HEK293T (cell line): ENCODE measurements around the gene EPHB2.

Source experiments
- CTCF ChIA-PET: fragments of 350-600 bp; formaldehyde crosslinking; extraction: SDS; loops from one replicate; lab custom pipeline; 2021; ENCODE audit warnings: antibody characterized with exemption, inconsistent platforms; lab: Yijun Ruan, JAX
- POLR2A ChIA-PET: fragments of 350-600 bp; formaldehyde crosslinking; extraction: SDS; loops from one replicate; lab custom pipeline; 2020; ENCODE audit warnings: antibody characterized with exemption, inconsistent platforms; lab: Yijun Ruan, JAX
- DNase-seq: peaks from one replicate; pipeline ENCODE4 v3.0.0; 2012; ENCODE audit warnings: mixed read lengths; ENCODE audit errors: extremely low spot score
- ARNT ChIP-seq: fragments of 450-650 bp; IDR thresholded peaks from 2 replicates; pipeline ENCODE4 v1.6.1; 2017; ENCODE audit warnings: mild to moderate bottlenecking
- BHLHE40 ChIP-seq: fragments of 450-650 bp; IDR thresholded peaks from 2 replicates; pipeline ENCODE4 v1.6.1; 2016; ENCODE audit warnings: mild to moderate bottlenecking, moderate library complexity, borderline replicate concordance
- CTBP1 ChIP-seq: fragments of 450-650 bp; IDR thresholded peaks from 2 replicates; pipeline ENCODE4 v1.6.1; 2016; ENCODE audit warnings: borderline replicate concordance
- ELF4 ChIP-seq: fragments of 450-650 bp; IDR thresholded peaks from 2 replicates; pipeline ENCODE4 v1.6.1; 2017; ENCODE audit warnings: antibody characterized with exemption
- FOXA1 ChIP-seq: fragments of 450-650 bp; IDR thresholded peaks from 2 replicates; pipeline ENCODE4 v1.6.1; 2016; ENCODE audit warnings: mild to moderate bottlenecking
- FOXK2 ChIP-seq: fragments of 450-650 bp; IDR thresholded peaks from 2 replicates; pipeline ENCODE4 v1.6.1; 2016; ENCODE audit warnings: mild to moderate bottlenecking
- FOXM1 ChIP-seq: fragments of 450-650 bp; IDR thresholded peaks from 2 replicates; pipeline ENCODE4 v1.6.1; 2017; ENCODE audit warnings: mild to moderate bottlenecking, borderline replicate concordance
- HDGF ChIP-seq: fragments of 450-650 bp; IDR thresholded peaks from 2 replicates; pipeline ENCODE4 v1.6.1; 2017; ENCODE audit warnings: antibody characterized with exemption, borderline replicate concordance
- L3MBTL2 ChIP-seq: fragments of 450-650 bp; conservative IDR thresholded peaks from 2 replicates; pipeline ENCODE4 v1.6.1; 2016; ENCODE audit warnings: mild to moderate bottlenecking
- LEF1 ChIP-seq: fragments of 450-650 bp; IDR thresholded peaks from 2 replicates; pipeline ENCODE4 v1.6.1; 2017; ENCODE audit warnings: mild to moderate bottlenecking, borderline replicate concordance
- NFRKB ChIP-seq: fragments of 450-650 bp; IDR thresholded peaks from 2 replicates; pipeline ENCODE4 v1.6.1; 2016; ENCODE audit warnings: mild to moderate bottlenecking, moderate library complexity
- SP1 ChIP-seq: fragments of 450-650 bp; IDR thresholded peaks from 2 replicates; pipeline ENCODE4 v1.6.1; 2017
- SUZ12 ChIP-seq: fragments of 450-650 bp; IDR thresholded peaks from 2 replicates; pipeline ENCODE4 v1.6.1; 2016; ENCODE audit warnings: mild to moderate bottlenecking
- TARDBP ChIP-seq: fragments of 450-650 bp; IDR thresholded peaks from 2 replicates; pipeline ENCODE4 v1.6.1; 2016
- ZNF384 ChIP-seq: fragments of 450-650 bp; IDR thresholded peaks from 2 replicates; pipeline ENCODE4 v1.6.1; 2016
- TF ChIP-seq, protein P1 (sequence below): fragments of 450-650 bp; IDR thresholded peaks from 2 replicates; pipeline ENCODE4 v1.6.1; 2016

Gene EPHB2

DNA sequence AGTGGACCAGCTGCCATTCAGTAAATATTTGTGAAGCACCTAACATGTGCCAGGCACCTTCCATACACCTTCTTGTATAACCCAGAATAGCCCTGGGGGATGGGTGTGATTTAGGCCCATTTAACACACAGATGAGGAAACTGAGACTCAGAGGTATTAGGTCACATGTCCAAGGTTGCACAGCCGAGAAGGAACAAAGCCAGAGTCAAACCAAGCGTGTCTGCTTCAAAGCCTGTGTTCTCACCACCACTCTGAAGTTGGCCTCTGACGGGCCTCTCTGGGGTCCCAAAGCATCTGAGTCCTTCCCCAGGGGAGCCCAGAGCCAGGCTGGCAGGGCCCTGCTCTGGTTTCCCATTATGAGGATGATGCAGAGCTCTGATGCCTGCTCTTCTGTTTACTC is 196.9 kb downstream of the EPHB2 start:
- no peak for DNase-seq
- no peak for TF ChIP-seq ZNF384
- no peak for TF ChIP-seq L3MBTL2
- no peak for TF ChIP-seq BHLHE40
- TF ChIP-seq ARNT, result no peak
- TF ChIP-seq NFRKB, result no peak
- TF ChIP-seq SP1, result no peak
- no peak for TF ChIP-seq FOXA1
- POLR2A ChIA-PET, result no interaction called here
- CTCF ChIA-PET, result no interaction called here

DNA sequence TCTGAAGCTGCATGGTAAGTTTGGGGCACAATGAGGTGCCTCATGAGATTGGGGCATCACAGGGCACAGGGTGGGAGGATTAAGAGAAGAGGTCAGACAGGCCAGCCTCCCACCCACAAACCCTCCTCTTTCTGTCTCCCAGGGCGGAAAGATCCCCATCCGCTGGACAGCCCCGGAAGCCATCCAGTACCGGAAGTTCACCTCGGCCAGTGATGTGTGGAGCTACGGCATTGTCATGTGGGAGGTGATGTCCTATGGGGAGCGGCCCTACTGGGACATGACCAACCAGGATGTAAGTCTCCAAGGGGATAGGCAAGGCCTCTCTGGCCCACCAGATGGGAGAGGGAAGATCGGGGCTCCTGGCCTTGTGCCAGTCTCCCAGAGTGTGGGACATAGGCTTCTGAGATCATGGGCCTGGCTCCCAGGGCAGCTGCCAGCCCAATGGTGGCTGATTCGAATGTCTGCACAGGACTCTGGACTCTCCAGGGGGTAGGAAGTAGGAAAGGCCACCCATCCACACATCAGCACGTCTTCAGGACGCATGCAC is 198.3 kb downstream of the EPHB2 start:
- no peak for TF ChIP-seq LEF1
- TF ChIP-seq TARDBP, result no peak
- TF ChIP-seq HDGF, result no peak
- CTCF ChIA-PET, result no interaction called here

DNA sequence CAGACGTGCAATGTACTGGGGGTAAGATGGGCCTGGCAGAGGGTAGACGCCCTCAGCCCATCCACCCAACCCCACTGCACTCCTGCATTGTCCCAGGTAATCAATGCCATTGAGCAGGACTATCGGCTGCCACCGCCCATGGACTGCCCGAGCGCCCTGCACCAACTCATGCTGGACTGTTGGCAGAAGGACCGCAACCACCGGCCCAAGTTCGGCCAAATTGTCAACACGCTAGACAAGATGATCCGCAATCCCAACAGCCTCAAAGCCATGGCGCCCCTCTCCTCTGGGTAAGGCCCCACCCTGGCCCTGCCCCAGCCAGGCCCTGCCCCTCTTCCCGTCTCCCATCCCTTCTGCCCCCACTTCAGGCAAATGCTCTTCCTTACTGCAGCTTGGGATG is 199.6 kb downstream of the EPHB2 start:
- TF ChIP-seq ZNF384, result no peak
- TF ChIP-seq ELF4, result no peak
- TF ChIP-seq FOXM1, result no peak
- TF ChIP-seq L3MBTL2, result no peak
- no peak for TF ChIP-seq ARNT
- no peak for TF ChIP-seq TARDBP
- TF ChIP-seq NFRKB, result no peak
- no peak for TF ChIP-seq BHLHE40
- TF ChIP-seq LEF1, result no peak
- no peak for TF ChIP-seq SP1
- TF ChIP-seq FOXA1, result no peak
- TF ChIP-seq SUZ12, result no peak
- no peak for TF ChIP-seq CTBP1
- no peak for TF ChIP-seq FOXK2
- TF ChIP-seq, protein P1, sequence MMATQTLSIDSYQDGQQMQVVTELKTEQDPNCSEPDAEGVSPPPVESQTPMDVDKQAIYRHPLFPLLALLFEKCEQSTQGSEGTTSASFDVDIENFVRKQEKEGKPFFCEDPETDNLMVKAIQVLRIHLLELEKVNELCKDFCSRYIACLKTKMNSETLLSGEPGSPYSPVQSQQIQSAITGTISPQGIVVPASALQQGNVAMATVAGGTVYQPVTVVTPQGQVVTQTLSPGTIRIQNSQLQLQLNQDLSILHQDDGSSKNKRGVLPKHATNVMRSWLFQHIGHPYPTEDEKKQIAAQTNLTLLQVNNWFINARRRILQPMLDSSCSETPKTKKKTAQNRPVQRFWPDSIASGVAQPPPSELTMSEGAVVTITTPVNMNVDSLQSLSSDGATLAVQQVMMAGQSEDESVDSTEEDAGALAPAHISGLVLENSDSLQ, result no peak
- TF ChIP-seq HDGF, result no peak
- POLR2A ChIA-PET, result no interaction called here
- DNase-seq, result no peak
- CTCF ChIA-PET, result interaction anchor here (0.6 kb wide), 1 partner anchor 49 kb away, joined by 3 read pairs; no protein-coding TSS in a partner anchor

More for the DNA sequence above, 198.3 kb downstream of the EPHB2 start:
- DNase-seq, result no peak
- POLR2A ChIA-PET, result no interaction called here

DNA sequence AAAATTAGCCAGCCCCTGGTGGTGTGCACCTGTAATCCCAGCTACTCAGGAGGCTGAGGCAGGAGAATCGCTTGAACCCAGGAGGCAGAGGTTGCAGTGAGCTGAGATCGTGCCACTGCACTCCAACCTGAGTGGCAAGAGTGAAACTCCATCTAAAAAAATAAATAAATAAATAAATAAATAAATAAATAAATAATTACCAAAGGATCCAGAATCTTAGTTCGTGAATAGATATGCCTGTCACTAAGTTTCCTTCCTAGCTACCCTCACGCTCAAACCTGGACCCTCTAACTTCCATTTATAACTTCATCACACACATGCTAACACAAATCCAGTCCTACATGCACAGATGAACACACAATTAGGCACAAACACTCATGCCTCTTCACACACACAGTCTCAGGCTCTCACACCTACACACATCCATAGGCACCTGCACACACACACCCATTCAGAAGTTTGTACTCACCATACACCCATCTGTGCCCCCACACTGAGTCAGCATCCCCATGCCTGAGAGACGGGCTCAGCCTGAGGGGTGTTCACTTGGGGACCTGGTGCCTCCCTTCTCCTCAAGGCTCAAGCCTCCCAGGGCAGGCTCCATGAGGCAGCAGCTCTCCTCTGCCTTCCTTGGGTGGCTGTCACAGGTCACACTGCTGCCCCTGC is 200.5 kb downstream of the EPHB2 start:
- CTCF ChIA-PET, result interaction anchor here (0.6 kb wide), 1 partner anchor 11 kb away, joined by 5 read pairs; no protein-coding TSS in a partner anchor
- POLR2A ChIA-PET, result interaction anchor here (1.0 kb wide), 1 partner anchor 12 kb away, joined by 3 read pairs; no protein-coding TSS in a partner anchor
- DNase-seq, result no peak
- TF ChIP-seq FOXA1 (no peak), TARDBP (no peak), BHLHE40 (no peak), NFRKB (no peak), FOXK2 (no peak)

DNA sequence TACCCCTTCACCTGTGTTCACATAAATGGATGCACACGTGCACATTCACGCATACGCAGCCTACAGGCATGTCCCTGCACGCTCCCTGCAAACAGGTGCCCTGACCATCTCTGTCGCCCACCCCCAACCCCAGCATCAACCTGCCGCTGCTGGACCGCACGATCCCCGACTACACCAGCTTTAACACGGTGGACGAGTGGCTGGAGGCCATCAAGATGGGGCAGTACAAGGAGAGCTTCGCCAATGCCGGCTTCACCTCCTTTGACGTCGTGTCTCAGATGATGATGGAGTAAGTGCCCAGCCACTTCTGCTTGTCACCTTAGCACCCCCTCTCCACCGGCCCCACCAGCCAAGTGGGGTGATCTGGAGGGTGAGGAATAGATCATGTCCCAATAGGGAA is 201.7 kb downstream of the EPHB2 start:
- ChIA-PET CTCF (no interaction called here), POLR2A (interaction anchor here (1.0 kb wide), 1 partner anchor 10 kb away, joined by 3 read pairs; no protein-coding TSS in a partner anchor)
- TF ChIP-seq FOXA1 (no peak), L3MBTL2 (no peak), ELF4 (no peak), NFRKB (no peak), CTBP1 (no peak), LEF1 (no peak), ZNF384 (no peak)
- DNase-seq, result no peak

DNA sequence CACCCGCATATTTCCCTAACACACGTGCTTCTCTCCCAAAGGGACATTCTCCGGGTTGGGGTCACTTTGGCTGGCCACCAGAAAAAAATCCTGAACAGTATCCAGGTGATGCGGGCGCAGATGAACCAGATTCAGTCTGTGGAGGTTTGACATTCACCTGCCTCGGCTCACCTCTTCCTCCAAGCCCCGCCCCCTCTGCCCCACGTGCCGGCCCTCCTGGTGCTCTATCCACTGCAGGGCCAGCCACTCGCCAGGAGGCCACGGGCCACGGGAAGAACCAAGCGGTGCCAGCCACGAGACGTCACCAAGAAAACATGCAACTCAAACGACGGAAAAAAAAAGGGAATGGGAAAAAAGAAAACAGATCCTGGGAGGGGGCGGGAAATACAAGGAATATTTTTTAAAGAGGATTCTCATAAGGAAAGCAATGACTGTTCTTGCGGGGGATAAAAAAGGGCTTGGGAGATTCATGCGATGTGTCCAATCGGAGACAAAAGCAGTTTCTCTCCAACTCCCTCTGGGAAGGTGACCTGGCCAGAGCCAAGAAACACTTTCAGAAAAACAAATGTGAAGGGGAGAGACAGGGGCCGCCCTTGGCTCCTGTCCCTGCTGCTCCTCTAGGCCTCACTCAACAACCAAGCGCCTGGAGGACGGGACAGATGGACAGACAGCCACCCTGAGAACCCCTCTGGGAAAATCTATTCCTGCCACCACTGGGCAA is 202.9 kb downstream of the EPHB2 start:
- DNase-seq, result no peak
- TF ChIP-seq SUZ12 (no peak), L3MBTL2 (no peak), FOXA1 (no peak), LEF1 (no peak), NFRKB (no peak), ARNT (no peak), BHLHE40 (no peak), ELF4 (no peak), ZNF384 (no peak)
- POLR2A ChIA-PET, result no interaction called here
- CTCF ChIA-PET, result no interaction called here

DNA sequence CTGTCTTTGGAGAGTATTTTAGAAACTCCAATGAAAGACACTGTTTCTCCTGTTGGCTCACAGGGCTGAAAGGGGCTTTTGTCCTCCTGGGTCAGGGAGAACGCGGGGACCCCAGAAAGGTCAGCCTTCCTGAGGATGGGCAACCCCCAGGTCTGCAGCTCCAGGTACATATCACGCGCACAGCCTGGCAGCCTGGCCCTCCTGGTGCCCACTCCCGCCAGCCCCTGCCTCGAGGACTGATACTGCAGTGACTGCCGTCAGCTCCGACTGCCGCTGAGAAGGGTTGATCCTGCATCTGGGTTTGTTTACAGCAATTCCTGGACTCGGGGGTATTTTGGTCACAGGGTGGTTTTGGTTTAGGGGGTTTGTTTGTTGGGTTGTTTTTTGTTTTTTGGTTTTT is 203.5 kb downstream of the EPHB2 start:
- no peak for DNase-seq

More for the DNA sequence above, 203.5 kb downstream of the EPHB2 start:
- no peak for TF ChIP-seq SUZ12
- TF ChIP-seq BHLHE40, result no peak
- no peak for TF ChIP-seq TARDBP
- TF ChIP-seq NFRKB, result no peak
- TF ChIP-seq, protein P1, result no peak
- ChIA-PET POLR2A (no interaction called here), CTCF (no interaction called here)
